A549 treated with RU486 at 1 μM for 4 hours (cell line): ENCODE results near the gene CDH18. TPM values are rescaled to one million over a fixed set of nuclear protein-coding genes. Genes with fewer than 3 reads are reported as not detected.

Experiments
- total RNA-seq: library from RNA; stranded (reverse); fragments of 200-300 nt; extraction: Qiagen RNA extraction; gene quantifications from 5 replicates; pipeline ENCODE4 v1.2.3, GENCODE V29; 2022; ENCODE audit warnings: low read depth

CDH18 gene
- not detected in 5 replicates for total RNA-seq

GRCh38 chr5:19987612-19988361, at the start of gene CDH18:
CDH18 (minus strand) TSS chr5:19988200; CDS start chr5:19838986, 149,214 bp downstream.

